Measurements from ENCODE around the gene S1PR5.
"Not testable (repeated sequence)": the region's sequence is repeated elsewhere in the genome, so short reads cannot be mapped to it uniquely, and the experiment has no call there.

Gene S1PR5

DNA sequence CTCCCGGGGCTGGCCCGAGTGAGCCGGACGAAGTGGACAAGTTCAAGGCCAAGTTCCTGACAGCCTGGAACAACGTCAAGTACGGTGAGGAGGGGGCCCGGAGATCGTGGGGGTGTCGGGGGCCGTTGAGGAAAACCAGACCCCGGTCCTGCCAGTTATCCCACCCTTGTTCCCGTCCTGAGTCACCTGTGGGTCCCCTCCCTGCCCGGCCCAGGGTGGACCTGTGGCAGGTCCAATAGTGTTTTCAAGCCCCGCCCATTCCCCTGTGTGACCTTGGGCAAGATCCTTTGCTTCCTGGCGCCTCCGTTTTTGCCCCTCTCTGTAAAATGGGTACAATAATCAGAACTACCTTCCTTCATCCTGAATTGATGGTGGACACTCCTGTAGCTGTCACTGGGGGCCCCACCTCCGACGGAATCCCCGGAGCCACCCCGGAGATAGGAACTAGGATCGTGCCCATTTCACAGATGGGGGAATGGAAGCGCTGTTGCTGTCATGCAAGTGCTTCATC lies 27.1 kb upstream of the S1PR5 start:
- DNase-seq = no peak

DNA sequence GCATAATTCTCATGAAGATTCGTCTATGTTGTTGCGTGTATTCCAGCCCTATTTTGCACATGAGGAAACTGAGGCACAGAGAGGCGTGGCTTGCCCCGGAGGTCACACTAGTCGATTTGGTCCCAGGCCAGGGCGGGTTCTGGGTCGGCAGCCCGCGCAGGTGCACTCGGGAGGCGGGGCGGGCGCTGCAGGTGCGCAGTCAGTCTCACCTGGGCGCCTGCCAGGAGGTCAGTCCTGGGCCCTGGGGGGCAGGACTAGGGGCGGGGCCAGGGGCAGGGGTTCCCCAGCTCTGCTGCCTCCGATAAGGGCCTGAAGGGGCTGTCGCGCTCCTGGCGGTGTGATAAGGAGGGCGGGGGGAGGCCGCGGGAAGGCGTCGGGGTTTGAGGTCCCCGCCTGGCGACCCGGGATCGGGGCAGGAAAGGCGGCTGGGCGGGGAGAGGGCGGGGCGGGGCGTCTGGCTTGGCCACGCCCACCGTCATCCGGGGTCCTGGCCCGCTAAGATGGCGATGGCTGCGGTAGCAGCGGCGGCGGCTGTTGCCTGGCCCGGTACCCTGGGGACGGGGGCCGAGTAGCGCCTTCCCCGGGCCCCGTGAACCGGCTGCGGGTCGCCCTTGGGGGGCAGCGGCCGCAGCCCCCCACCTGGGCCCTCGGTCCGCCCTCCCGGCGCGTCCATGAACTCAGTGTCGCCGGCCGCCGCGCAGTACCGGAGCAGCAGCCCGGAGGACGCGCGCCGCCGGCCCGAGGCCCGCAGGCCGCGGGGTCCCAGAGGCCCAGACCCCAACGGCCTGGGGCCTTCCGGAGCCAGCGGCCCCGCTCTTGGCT lies 26.4 kb upstream of the S1PR5 start, which contains the start of gene ATG4D:
Gene ATG4D (plus strand): TSS at position 485 of the 822 bp plus-strand sequence. CDS start 187 bp downstream, at position 672.
- peak; percentile 87 for DNase-seq

DNA sequence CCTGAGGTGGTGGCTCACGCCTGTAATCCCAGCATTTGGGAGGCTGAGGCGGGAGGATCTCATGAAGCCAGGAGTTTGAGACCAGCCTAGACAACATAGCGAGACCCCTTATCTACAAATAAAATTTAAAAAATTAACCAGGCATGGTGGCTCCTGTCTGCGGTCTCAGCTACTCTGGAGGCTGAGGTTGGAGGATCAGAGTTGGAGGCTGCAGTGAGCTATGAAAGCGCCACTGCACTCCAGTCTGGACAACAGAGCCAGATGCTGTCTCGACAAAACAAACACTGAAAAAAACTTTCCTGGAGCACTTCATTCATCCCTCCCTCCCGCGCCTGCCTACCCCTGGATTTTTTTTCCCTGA lies 25.8 kb upstream of the S1PR5 start:
- no peak for DNase-seq

DNA sequence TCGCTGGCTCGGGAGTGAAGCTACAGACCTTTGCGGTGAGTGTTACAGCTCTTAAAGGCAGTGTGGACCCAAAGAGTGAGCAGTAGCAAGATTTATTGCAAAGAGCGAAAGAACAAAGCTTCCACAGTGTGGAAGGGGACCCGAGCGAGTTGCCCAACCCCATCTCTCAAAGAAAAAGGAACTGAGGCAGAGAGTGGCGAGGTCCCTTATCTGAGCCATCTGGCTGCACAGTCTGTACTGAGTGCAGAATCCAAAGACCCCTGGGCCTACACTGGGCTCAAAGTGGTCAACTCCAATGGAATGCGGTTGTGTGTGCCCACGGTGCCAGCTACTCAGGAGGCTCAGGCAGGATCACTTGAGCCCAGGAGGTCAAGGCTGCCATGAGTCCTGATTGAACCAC lies 21.8 kb upstream of the S1PR5 start:
- DNase-seq = not testable (repeated sequence)

DNA sequence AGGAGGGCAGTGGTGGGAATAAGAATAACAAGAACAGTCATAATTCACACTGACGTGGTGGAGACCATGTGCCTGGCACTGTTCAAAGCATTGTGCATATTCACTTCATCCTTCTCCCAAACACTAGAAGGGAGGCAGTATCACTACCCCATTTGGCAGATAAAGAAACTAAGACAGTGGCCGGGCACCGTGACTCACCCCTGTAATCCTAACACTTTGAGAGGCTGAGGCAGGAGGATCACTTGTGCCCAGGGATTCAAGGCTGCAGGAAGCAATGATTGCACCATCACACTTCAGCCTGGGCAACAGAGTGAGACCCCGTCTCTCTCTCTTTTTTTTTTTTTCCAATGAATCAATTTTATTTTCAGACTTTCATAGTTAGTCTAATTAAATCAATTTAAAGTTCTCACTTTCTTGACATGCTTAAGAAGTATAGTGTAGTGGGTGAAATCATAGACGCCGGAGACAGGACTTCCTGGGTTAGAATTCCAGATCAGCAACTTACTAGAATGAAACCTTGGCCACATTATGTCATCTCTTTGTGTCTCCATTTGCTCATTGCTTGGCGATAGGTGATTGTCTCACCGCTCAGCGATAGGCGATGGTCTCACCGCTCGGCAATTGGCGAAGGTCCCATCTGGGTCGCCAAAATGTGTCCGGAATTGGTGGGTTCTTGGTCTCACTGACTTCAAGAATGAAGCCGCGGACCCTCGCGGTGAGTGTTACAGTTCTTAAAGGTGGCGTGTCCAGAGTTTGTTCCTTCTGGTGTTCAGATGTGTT lies 21.1 kb upstream of the S1PR5 start:
- no peak for DNase-seq

DNA sequence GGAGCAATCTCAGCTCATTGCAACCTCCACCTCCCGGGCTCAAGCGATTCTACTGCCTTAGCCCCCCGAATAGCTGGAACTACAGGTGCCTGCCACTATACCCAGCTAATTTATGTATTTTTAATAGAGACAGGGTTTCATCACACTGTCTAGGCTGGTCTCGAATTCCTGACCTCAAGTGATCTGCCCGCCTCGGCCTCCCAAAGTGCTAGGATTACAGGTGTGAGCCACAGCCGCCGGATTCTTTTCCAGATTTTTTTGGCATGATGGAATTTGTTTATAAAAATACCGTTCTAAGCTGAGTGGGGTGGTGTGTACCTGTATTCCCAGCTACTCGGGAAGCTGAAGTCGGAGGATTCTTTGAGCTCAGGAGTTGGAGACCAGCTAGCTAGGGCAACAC lies 20.4 kb upstream of the S1PR5 start:
- DNase-seq = no peak

DNA sequence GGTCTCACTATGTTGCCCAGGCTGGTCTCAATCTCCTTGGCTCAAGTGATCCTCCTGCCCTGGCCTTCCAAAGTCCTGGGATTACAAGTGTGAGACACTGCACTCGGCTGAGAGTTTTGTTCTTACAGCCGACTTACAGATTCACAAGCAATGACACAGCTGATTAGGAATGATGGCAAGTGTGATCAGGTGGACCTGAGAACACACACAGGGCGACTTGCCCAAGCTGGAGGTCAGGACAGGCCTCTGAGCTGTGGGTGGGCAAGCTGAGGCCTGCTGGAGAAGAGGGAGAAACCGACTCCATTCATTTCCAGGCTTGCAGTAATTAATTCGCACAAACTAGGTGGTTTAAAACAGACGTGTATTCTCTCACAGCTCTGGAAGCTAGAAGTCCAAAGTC lies 18.4 kb upstream of the S1PR5 start:
- no peak for DNase-seq

DNA sequence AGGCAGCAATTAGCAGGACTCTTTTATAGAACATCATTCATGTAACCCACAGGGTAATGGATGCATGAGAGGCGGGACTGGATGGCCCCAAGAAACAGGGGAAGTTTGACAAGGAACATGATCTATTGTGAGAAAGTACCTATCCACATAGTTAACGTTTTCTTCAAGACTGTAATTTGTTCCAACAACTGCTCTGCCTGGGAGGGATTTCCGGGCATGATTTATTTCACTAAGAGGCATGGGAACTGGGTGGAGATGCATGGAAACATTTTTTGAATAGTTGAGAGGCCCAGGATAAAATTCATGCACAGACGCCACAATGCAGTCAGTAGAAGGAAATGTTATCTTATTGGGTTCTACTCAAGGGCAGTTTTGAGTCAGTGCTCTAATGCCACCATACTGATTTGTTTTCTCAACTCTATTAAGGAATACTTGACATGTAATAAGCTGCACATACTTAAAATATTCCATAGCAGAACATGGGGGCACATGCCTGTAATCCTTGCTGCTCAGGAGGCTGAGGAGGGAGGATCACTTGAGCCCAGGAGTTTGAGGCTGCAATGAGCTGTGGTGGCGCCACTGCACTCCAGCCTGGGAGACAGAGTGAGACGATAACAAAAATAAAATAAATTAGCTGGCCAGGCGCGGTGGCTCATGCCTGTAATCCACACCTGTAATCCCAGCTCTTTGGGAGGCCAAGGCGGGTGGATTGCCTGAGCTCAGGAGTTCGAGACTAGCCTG lies 16.6 kb upstream of the S1PR5 start:
- DNase-seq = no peak

DNA sequence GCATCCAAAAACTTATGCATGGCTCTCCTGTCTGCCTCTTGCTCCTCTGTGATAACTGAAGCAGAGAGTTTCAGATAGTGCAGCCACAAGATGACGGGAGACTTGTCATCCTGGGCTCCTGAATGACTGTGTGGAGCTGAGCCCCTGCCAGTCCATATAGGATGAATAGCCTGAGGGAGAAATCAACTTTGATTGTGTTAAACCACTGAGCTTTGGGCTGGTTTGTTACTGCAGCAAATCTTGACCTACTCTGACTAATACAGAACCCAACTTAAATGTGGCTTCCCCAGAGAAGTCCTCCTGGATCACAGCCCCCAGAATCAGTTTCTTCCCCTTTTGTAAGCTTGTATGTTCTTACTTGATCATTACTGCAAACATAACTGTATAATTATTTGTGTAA lies 15.2 kb upstream of the S1PR5 start:
- DNase-seq = no peak

DNA sequence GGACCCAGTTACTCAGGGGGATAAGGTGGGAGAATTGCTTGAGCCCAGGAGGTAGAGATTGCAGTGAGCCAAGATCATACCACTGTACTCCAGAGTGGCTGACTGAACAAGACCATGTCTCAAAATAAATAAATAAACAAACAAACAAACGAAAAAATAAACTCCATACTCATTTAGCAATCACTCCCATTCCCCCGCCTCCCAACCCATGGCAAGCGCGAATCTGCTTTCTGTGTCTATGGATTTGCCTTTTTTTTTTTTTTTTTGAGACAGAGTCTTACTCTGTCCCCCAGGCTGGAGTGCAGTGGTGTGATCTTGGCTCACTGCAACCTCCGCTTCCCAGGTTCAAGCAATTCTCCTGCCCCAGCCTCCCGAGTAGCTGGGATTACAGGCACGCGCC lies 9.6 kb upstream of the S1PR5 start:
- DNase-seq = not testable (repeated sequence)

DNA sequence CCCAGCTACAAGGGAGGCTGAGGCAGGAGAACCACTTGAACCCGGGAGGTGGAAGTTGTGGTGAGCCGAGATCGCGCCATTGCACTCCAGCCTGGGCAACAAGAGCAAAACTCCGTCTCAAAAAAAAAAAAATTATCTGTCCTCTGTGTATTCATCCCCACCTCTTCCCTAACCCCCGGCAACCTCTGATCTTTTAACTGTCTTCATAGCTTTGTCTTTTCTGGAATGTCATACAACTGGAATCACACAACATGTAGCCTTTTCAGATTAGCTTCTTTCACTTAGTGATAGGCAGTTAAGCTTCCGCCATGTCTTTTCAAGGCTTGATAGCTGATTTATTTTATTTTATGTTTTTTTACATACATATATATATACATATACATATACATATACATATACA lies 8.4 kb upstream of the S1PR5 start:
- no peak for DNase-seq

DNA sequence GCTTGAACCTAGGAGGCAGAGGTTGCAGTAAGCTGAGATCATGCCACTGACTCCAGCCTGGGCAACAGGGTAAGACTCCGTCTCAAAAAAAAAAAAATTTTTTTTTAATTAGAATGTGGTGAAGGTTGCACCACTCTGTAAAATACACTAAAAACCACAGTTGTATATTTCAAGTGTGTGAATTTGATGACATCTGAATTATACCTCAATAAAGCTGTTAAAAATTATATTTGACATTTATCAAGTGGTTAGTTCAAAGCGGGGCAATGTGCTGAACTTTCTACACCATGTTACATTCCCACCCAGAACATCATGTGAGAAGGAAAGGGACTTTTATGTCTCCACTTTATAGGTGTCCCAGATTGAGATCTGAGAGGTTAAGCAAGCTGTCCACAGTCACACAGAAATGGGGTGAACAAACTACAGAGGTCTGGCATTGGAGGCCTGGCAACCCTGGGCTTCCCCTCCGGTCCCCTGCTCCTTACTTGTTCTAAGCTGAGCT lies 5.9 kb upstream of the S1PR5 start:
- no peak for DNase-seq

DNA sequence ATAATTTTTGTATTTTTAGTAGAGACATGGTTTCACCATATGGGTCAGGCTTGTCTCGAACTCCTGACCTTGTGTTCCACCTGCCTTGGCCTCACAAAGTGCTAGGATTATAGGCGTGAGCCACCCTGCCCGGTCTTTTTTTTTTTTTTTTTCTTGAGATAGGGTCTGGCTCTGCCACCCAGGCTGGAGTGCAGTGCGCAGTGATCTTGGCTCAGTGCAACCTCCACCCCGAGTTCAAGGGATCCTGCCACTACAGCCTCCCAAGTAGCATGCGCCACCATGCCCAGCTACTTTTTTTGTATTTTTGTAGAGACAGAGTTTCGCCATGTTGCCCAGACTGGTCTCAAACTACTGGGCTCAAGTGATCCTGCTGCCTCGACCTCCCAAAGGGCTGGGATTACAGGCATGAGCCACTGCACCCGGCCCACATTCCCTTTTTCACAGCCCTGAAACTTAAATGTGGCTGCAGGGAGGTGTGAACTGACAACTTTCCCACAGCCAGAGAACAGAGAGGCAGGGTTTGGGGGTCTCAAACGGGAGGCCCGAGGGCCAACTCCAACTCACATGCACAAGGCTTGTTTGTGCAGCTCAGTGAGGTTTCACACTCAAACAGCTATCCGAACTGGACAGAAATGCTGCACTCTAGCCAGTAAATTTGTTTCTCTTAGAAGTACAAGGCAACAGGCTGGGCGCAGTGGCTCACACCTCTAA lies 4.4 kb upstream of the S1PR5 start:
- DNase-seq = no peak

DNA sequence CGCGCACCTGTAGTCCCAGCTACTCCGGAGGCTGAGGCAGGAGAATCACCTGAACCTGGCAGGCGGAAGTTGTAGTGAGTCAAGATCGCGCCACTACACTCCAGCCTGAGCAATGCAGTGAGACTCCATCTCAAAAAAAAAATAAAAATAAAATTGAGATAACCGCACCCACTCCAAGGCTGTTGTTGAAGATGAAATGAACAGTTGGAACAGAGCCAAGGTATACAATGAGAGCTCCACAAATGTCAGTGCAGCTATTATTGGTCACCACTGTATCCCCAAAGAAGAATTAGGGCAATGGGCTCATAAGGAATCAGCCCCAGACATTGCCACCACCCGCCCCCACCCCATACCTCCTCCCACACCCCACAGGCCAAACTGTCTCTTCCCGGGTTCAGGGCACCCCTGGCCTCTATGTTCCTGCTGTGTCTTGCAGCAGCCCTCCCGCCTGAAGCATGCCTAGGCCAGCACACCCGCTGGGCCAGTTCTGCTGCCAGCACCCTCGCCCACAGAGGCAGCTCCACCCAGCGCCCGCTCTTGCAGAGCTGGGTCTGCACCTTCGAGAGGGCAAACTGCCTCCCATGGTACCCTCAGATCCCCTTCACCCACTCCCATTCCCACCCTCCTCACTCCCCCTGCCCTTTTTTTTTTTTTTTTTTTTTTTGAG lies 3.5 kb upstream of the S1PR5 start:
- DNase-seq = no peak

DNA sequence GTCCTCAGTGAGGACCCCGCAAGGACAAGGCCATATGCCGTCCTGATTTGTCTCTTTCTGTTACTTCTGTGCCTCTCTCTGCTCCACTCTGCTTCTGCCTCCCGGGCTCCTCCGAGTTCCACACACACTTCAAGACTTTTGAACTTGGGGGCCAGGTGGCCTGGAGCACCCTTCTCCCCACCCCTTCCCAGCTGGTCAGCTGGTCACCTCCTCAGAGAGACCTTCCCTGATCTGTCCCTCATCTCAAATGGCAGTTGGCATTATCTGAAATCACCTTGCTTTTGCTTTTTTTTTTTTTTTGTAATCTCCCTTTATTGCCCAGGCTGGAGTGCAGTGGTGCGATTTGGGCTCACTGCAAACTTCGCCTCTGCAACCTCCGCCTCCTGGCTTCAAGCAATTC lies 2.2 kb upstream of the S1PR5 start:
- no peak for DNase-seq

DNA sequence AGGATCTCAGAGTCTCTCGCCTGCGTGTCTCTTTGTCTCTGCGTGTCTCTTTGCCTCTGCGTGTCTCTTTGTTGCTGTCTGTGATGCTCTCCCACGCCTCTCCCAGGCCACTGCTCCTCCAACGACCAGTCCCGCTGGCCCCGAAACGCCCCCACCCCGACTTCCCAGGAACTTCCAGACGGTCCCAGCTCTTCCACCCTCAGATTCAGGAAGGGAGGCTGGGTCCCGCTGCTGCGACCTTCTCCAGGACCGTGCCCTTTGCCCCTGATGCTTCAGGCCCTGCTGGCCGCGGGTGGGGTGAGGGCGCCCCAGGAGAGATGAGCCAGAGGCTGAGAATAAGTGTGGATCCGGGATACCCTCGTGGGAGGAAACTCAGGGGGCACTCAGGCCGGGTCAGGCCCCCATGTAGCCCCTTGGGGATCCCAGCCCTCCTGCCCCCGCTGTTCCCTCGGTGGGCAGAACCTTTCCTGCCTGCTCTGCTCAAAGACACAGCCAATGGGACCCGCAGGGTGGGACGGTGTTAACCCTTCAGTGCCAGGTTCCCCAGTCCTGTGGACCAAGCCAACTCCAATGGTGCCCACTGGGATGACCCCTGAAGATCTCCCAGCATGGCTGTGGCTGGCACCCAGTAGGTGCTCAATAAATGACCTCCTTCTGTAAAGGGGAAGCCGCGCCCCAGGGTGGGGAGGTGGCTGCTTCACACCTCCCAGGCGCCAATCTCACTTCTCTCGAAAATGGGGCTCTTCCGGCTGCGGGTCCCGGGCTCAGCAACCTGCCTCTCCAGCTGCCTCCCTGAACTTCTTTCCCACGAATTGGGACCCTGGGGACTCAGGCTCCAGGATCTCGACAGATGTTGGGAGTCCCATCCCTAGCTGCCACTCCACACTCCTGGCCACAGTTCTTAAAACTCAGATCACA lies 1.5 kb upstream of the S1PR5 start:
- DNase-seq = no peak

DNA sequence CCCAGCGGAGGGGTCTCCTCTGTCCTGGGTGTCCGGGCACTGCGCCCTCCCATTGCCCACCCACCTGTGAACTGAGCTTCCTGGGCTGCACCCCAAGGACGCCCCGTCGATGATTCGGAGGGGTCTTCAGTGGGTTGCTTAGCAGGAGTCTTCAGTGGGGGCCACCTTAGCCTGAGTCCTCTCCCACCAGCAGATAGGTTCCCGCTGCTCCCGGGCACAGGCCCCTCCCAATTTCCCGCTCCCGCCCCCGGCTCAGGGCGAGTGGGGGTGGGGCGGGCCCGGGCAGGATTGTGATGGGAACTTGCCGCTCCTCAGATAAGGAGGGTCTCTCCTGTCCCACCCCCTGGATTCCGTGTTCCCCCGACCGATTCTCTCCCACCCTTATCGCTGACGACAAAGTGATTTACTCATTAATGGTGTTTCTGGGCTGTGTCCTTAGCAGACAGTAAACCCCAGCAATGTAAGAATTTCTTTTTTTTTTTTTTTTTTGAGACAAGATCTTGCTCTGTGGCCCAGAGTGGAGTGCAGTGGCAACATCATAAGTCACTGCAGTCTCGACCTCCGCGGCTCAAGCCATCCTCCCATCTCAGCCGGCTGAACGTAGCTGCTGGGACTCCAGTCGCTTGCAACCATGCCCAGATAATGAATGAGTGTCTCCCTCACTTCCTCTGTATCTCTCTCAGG lies 655 bp upstream of the S1PR5 start:
- peak; percentile 8 for DNase-seq

DNA sequence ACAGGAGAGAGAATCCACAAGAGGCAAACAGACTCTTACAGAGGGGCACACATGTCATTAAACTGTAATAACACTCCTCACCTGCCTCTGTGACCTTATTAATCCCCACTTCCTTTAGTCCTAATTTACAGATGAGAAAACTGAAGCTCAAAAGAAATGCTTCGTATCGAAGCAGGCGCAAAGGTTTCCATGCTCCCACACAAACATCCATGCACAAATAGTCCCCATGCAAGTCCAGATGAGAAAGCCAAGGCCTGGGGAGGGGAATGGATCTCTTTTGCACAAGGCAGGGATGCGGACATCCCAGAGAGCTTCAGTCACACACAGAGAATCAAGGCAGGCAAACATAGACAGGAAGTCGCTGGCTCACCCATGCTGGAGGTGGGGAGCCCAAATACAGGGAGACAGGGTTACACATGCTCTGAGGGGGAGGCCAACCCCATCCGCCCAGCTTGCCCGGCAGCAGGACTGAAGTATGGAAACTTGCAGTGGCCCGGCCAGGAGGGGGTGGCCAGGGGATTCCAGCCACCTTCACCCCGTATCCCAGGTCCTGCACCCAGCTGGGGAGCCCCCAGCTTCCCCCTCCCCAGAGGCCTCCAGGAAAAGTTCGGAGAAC lies 468 bp downstream of the S1PR5 start:
- no peak for DNase-seq

DNA sequence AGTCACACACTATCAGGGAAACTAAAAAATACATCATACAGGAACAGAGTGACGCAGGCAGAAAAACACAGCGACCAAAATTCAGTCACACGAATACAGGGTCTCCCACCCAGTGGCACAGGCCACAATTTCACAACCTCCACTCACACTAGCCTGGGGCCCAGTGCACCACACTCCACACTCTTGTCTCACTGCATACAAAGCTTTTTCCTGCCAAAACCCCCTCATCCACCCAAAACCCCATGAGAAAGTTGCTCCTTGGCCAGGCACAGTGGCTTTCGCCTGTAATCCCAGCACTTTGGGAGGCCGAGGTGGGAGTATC lies 1.2 kb downstream of the S1PR5 start:
- DNase-seq = no peak

Measured in NCI-H1436 (cell line).